Type B pancreatic cell (in vitro differentiated cells): ENCODE measurements around the gene LRRC15. TPM values are rescaled to one million over a fixed set of nuclear protein-coding genes. Genes with fewer than 3 reads are reported as not detected.

ENCODE experiments used
- DNase-seq: peaks from one replicate; pipeline ENCODE4 v3.0.0; 2021; ENCODE audit warnings: mixed read lengths; ENCODE audit not compliant: unreplicated experiment; ENCODE audit errors: extremely low spot score
- H3K27ac Mint-ChIP-seq: 2 replicates; pipeline ENCODE4 v1.8.0; 2021; ENCODE audit warnings: mild to moderate bottlenecking, mixed read lengths
- H3K27me3 Mint-ChIP-seq: 2 replicates; pipeline ENCODE4 v1.8.0; 2021; ENCODE audit warnings: mixed read lengths
- H3K36me3 Mint-ChIP-seq: 2 replicates; pipeline ENCODE4 v1.8.0; 2021; ENCODE audit warnings: mixed read lengths
- H3K4me1 Mint-ChIP-seq: one replicate; pipeline ENCODE4 v1.8.0; 2021; ENCODE audit warnings: mixed read lengths; ENCODE audit not compliant: unreplicated experiment
- H3K4me3 Mint-ChIP-seq: 2 replicates; pipeline ENCODE4 v1.8.0; 2021; ENCODE audit warnings: mild to moderate bottlenecking, mixed read lengths
- H3K9me3 Mint-ChIP-seq: 2 replicates; pipeline ENCODE4 v1.8.0; 2021; ENCODE audit warnings: mixed read lengths
- CTCF ChIP-seq: fragments of 200-600 bp; sonication (generic); conservative IDR thresholded peaks from 2 replicates; pipeline ENCODE4 v1.5.0; 2021; ENCODE audit warnings: antibody characterized with exemption, mild to moderate bottlenecking
- total RNA-seq: library from RNA; stranded (reverse); gene quantifications from 2 replicates; pipeline ENCODE4 v1.2.1, GENCODE V29; 2021; ENCODE audit warnings: low replicate concordance

The LRRC15 gene
- total RNA-seq, 1 donor from 2014 or later, result 0.07 TPM

- DNase-seq, result no peak
- H3K4me3 Mint-ChIP-seq, result no peak overlapping the region
- no peaks in the 10 kb centered on the region for H3K36me3 Mint-ChIP-seq
- H3K27me3 Mint-ChIP-seq, result peaks cover 8% of the 10 kb centered on the region
- H3K27ac Mint-ChIP-seq, result no peak overlapping the region
- peaks cover 18% of the 10 kb centered on the region for H3K4me1 Mint-ChIP-seq
- no peaks in the 10 kb centered on the region for H3K9me3 Mint-ChIP-seq
- no peak for TF ChIP-seq CTCF
These were observed 44.0 kb downstream of the LRRC15 start for GRCh38 chr3:194325424-194326153.

GRCh38 chr3:194324823-194325327 is 44.7 kb downstream of the LRRC15 start:
- Mint-ChIP-seq H3K4me1 (peaks cover 12% of the 10 kb centered on the region), H3K36me3 (no peaks in the 10 kb centered on the region), H3K4me3 (no peak overlapping the region), H3K27ac (no peak overlapping the region), H3K9me3 (no peaks in the 10 kb centered on the region), H3K27me3 (peaks cover 7% of the 10 kb centered on the region)
- no peak for DNase-seq
- TF ChIP-seq CTCF, result no peak

- no peaks in the 10 kb centered on the region for H3K9me3 Mint-ChIP-seq
- no peak overlapping the region for H3K27ac Mint-ChIP-seq
- no peak for DNase-seq
These were observed 45.5 kb downstream of the LRRC15 start for GRCh38 chr3:194323785-194324735.

GRCh38 chr3:194322678-194323211 is 46.8 kb downstream of the LRRC15 start:
- peak overlapping the region; percentile 84 for H3K4me3 Mint-ChIP-seq
- no peak overlapping the region for H3K27ac Mint-ChIP-seq
- peaks cover 1% of the 10 kb centered on the region for H3K9me3 Mint-ChIP-seq
- peaks cover 10% of the 10 kb centered on the region for H3K36me3 Mint-ChIP-seq
- no peaks in the 10 kb centered on the region for H3K27me3 Mint-ChIP-seq
- TF ChIP-seq CTCF, result no peak
- no peak for DNase-seq
- no peaks in the 10 kb centered on the region for H3K4me1 Mint-ChIP-seq

More at GRCh38 chr3:194323785-194324735, 45.5 kb downstream of the LRRC15 start:
- peaks cover 8% of the 10 kb centered on the region for H3K4me1 Mint-ChIP-seq
- peaks cover 6% of the 10 kb centered on the region for H3K27me3 Mint-ChIP-seq
- H3K4me3 Mint-ChIP-seq, result no peak overlapping the region
- H3K36me3 Mint-ChIP-seq, result peaks cover 5% of the 10 kb centered on the region
- TF ChIP-seq CTCF, result no peak
